ENCODE results near the gene NEK11. TPM values are rescaled to one million over a fixed set of nuclear protein-coding genes. Genes with fewer than 3 reads are reported as not detected.
A peak's percentile ranks its signal among the peaks of the same experiment; 100 is the strongest.

Gene NEK11
- total and polyA plus RNA-seq, 4 donors = 4.0 to 36.3 (median 9.8) TPM

DNA sequence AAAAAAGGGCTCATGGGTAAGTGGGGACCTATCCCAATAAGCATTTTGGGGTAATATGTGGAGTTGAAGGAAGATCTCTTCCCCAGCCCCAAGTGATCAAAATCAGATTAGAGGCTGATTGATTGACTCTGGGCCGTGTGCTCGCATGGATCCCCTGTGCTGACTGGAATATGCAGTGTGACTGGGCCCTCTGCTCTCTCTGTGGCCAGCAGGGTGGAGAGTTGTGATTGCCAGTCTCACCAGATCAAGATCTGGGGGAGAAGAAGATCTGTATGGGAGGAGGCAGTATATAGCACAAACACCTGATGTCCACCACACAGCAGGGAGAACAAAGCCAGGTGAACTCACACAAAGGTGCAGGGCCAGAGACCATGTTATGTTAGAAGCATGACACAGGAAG, 363.7 kb downstream of the NEK11 start:
- WGBS, 2 donors = 78 to 96% methylated on average over 2 of the region's 2 CpGs
- Histone ChIP-seq H3K9me3 (ENCODE audit: control insufficient read depth in 4 of 4, insufficient read depth in 3 of 4, low read length in 3 of 4) (peaks cover 0 to 2% (median 0%) of the 10 kb centered on the region in 4 donors), H3K4me1 (ENCODE audit: control insufficient read depth in 5 of 5, insufficient read depth in 5 of 5, low read length in 5 of 5) (peaks cover 0 to 17% (median 6%) of the 10 kb centered on the region in 5 donors), H3K27ac (ENCODE audit: low read depth in 1 of 2, low read length in 1 of 2) (no peak overlapping the region), H3K36me3 (ENCODE audit: control insufficient read depth in 4 of 4, insufficient read depth in 4 of 4, low read length in 4 of 4) (peaks cover 0 to 5% (median under 1%) of the 10 kb centered on the region in 4 donors), H3K4me3 (no peak overlapping the region), H3K9ac (ENCODE audit: insufficient read depth in 1 of 2, low read length in 2 of 2) (no peak overlapping the region), H3K27me3 (ENCODE audit: control insufficient read depth in 3 of 3, insufficient read depth in 3 of 3, low read length in 2 of 3) (no peaks in the 10 kb centered on the region)
- TF ChIP-seq, protein P1, sequence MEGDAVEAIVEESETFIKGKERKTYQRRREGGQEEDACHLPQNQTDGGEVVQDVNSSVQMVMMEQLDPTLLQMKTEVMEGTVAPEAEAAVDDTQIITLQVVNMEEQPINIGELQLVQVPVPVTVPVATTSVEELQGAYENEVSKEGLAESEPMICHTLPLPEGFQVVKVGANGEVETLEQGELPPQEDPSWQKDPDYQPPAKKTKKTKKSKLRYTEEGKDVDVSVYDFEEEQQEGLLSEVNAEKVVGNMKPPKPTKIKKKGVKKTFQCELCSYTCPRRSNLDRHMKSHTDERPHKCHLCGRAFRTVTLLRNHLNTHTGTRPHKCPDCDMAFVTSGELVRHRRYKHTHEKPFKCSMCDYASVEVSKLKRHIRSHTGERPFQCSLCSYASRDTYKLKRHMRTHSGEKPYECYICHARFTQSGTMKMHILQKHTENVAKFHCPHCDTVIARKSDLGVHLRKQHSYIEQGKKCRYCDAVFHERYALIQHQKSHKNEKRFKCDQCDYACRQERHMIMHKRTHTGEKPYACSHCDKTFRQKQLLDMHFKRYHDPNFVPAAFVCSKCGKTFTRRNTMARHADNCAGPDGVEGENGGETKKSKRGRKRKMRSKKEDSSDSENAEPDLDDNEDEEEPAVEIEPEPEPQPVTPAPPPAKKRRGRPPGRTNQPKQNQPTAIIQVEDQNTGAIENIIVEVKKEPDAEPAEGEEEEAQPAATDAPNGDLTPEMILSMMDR (IDR thresholded peaks at IDR 0.05; ENCODE audit: control extremely low read depth, extremely low read depth) = no peak
- no peak for ATAC-seq (ENCODE audit: insufficient read depth, low FRiP score)
- DNase-seq = no peak

DNA sequence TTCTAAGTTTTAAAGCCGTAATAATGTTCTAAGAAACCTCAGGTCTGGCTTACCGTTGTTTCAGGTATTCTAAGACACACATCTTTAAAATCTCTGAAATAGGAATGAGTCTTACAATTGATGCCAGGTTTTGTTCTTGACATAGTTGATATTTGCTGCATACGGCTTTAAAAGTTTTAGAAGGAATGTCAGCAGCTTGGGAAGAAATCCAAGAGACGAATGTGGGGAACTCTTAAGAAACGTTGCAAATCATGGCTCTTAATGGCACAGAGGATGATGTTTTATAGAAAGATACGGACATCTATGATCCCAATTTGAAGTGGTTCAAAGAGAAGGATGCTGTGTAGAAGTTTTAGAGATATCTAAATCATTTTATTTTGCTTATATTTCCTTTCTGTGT, 366.4 kb downstream of the NEK11 start:
- Histone ChIP-seq H3K27ac (ENCODE audit: low read depth in 1 of 2, low read length in 1 of 2) (no peak overlapping the region), H3K36me3 (ENCODE audit: control insufficient read depth in 4 of 4, insufficient read depth in 4 of 4, low read length in 4 of 4) (no peaks in the 10 kb centered on the region), H3K4me1 (ENCODE audit: control insufficient read depth in 5 of 5, insufficient read depth in 5 of 5, low read length in 5 of 5) (peaks cover 0 to 5% (median 0%) of the 10 kb centered on the region in 5 donors), H3K9ac (ENCODE audit: insufficient read depth in 1 of 2, low read length in 2 of 2) (no peak overlapping the region), H3K9me3 (ENCODE audit: control insufficient read depth in 4 of 4, insufficient read depth in 3 of 4, low read length in 3 of 4) (peaks cover 0 to 2% (median 0%) of the 10 kb centered on the region in 4 donors), H3K4me3 (no peak overlapping the region), H3K27me3 (ENCODE audit: control insufficient read depth in 3 of 3, insufficient read depth in 3 of 3, low read length in 2 of 3) (no peaks in the 10 kb centered on the region)
- TF ChIP-seq, protein P1 (IDR thresholded peaks at IDR 0.05; ENCODE audit: control extremely low read depth, extremely low read depth) = no peak
- DNase-seq = peak in 2 of 3 donors; percentile 19 to 56
- ATAC-seq (ENCODE audit: insufficient read depth, low FRiP score) = no peak
- 65 to 83% methylated on average over 6 of the region's 6 CpGs for WGBS, 2 donors

DNA sequence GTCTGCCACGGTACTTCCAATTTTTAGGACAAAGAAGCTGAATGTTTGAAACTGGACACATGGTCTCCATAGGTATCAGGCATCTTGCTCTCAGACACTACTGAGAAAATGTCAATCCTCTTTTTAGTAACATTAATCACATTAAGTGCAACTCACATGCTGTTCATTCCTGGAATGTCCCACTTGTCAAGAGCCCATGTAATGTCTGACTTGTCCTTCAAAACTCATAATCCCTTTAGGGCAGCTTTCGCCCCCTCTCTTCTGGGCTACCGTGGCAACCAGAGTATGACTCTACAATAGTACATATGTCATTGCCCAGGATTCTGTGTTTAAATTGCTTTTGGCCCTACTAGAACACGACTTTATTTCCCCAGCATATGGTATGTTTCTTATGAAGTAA, 367.2 kb downstream of the NEK11 start:
- Histone ChIP-seq H3K27me3 (ENCODE audit: control insufficient read depth in 3 of 3, insufficient read depth in 3 of 3, low read length in 2 of 3) (peaks cover 0 to 3% (median 0%) of the 10 kb centered on the region in 3 donors), H3K36me3 (ENCODE audit: control insufficient read depth in 4 of 4, insufficient read depth in 4 of 4, low read length in 4 of 4) (no peaks in the 10 kb centered on the region), H3K9ac (ENCODE audit: insufficient read depth in 1 of 2, low read length in 2 of 2) (no peak overlapping the region), H3K4me1 (ENCODE audit: control insufficient read depth in 5 of 5, insufficient read depth in 5 of 5, low read length in 5 of 5) (peaks cover 0 to 5% (median 0%) of the 10 kb centered on the region in 5 donors), H3K4me3 (no peak overlapping the region), H3K27ac (ENCODE audit: low read depth in 1 of 2, low read length in 1 of 2) (peak overlapping the region in 1 of 2 donors; percentile 39), H3K9me3 (ENCODE audit: control insufficient read depth in 4 of 4, insufficient read depth in 3 of 4, low read length in 3 of 4) (peaks cover 0 to 2% (median 0%) of the 10 kb centered on the region in 4 donors)
- no peak for ATAC-seq (ENCODE audit: insufficient read depth, low FRiP score)
- TF ChIP-seq, protein P1 (IDR thresholded peaks at IDR 0.05; ENCODE audit: control extremely low read depth, extremely low read depth) = no peak
- peak in 2 of 3 donors; percentile 6 to 11 for DNase-seq
- 79 to 85% methylated on average over 4 of the region's 4 CpGs for WGBS, 2 donors

DNA sequence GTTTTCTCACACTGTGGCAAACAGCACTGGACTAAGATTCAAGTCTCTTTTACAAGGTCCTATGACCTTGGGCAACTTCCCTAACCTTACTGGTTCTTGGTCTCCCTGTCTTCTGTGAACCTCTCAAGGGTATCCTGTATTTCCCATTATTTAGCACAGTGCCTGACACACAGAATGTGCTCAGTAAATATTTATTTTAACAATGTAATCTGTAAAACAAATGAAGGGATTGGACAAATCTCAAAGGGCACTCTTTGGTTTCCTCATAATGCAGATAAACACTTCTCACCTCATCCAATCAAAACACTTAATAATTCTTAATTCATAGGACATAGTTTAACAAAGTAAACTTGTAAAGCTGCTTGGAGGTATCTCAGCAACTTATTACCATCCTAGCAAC, 367.7 kb downstream of the NEK11 start:
- H3K4me1 ChIP-seq (ENCODE audit: control insufficient read depth in 5 of 5, insufficient read depth in 5 of 5, low read length in 5 of 5) = peaks cover 0 to 5% (median 0%) of the 10 kb centered on the region in 5 donors
- no peak overlapping the region for H3K4me3 ChIP-seq
- no peaks in the 10 kb centered on the region for H3K36me3 ChIP-seq (ENCODE audit: control insufficient read depth in 4 of 4, insufficient read depth in 4 of 4, low read length in 4 of 4)
- peak overlapping the region in 1 of 2 donors; percentile 39 for H3K27ac ChIP-seq (ENCODE audit: low read depth in 1 of 2, low read length in 1 of 2)
- ATAC-seq (ENCODE audit: insufficient read depth, low FRiP score) (no peak), DNase-seq (peak in 1 of 3 donors; percentile 4)
- H3K27me3 ChIP-seq (ENCODE audit: control insufficient read depth in 3 of 3, insufficient read depth in 3 of 3, low read length in 2 of 3) = peaks cover 0 to 3% (median 0%) of the 10 kb centered on the region in 3 donors
- TF ChIP-seq, protein P1 (IDR thresholded peaks at IDR 0.05; ENCODE audit: control extremely low read depth, extremely low read depth) = no peak
- no peak overlapping the region for H3K9ac ChIP-seq (ENCODE audit: insufficient read depth in 1 of 2, low read length in 2 of 2)
- peaks cover 0 to 2% (median 0%) of the 10 kb centered on the region in 4 donors for H3K9me3 ChIP-seq (ENCODE audit: control insufficient read depth in 4 of 4, insufficient read depth in 3 of 4, low read length in 3 of 4)

Data from lung (tissue), 12 donors.